Heart left ventricle (tissue), 13 donors: Measurements from ENCODE around the gene PIP5K1B.

Source experiments
- CTCF ChIP-seq, 12 donors: fragments of 200-600 bp; sonication (generic) in 4 of 12; IDR thresholded peaks; one replicate each; pipeline versions ENCODE4 v1.5.0 to v1.8.0; 2018 to 2022; ENCODE audit warnings: antibody characterized with exemption in 12 of 12, mild to moderate bottlenecking in 5 of 12
- POLR2A ChIP-seq, 2 donors: fragments of 450-650 bp; IDR thresholded peaks; one replicate each; pipeline ENCODE4 v1.6.1; 2017; ENCODE audit warnings: antibody characterized with exemption in 2 of 2, mild to moderate bottlenecking in 2 of 2, moderate library complexity in 2 of 2
- donor health status: ischemic (EF 13 %, LVEDD 7.1; RV severe dilation, severe dysfunction).
- donor health status: DM: no; HTN: yes; CAD: no.
- donor health status: DM: no; HTN: no; CAD: no.
- donor health status: ischemic (EF 25% LVEDD 6.9; RV normal size, moderate dysfunction).
- donor health status: ischemic (EF 25% LVEDD 5.7; RV mildly dilated, moderate dysfunction).
- donor health status: ischemic (EF 35%, LVEDD 5.7; RV mildly dilated, moderate dysfunction).
- donor health status: nonischemic (EF 11% LVEDD 7.7; RV severe dilation, severe dysfunction).
- donor health status: DM: yes; HTN: yes; CAD: no.
- donor health status: PGD.
- donor health status: ischemic (EF 29% LVEDD 5.4; RV normal size, mild dysfunction).
- donor health status: nonischemic (EF 23%, LVEDD 6.1; RV moderate dilation, normal function).

- TF ChIP-seq CTCF (IDR thresholded peaks at IDR 0.05) (no peak), POLR2A (IDR thresholded peaks at IDR 0.05) (no peak)
These were observed 6.2 kb downstream of the PIP5K1B start for GRCh38 chr9:68711281-68711680.
